ENCODE measurements around the gene CHL1.

Gene CHL1

GRCh38 chr3:274927-275326 lies 78.4 kb downstream of the CHL1 start:
- no peak overlapping the region for H3K4me3 ChIP-seq
- intact Hi-C loops (cut with DNase I; ENCODE audit: low total_unique reads), result no loop called here
- no peaks in the 10 kb centered on the region for H3K4me1 ChIP-seq
- H3K27ac ChIP-seq, result no peak overlapping the region
- no peak for DNase-seq
- H3K9me3 ChIP-seq, result no peaks in the 10 kb centered on the region
- H3K27me3 ChIP-seq, result no peaks in the 10 kb centered on the region
- H3K36me3 ChIP-seq, result no peaks in the 10 kb centered on the region
- TF ChIP-seq CTCF (IDR thresholded peaks at IDR 0.05), result no peak

GRCh38 chr3:277873-278272 lies 81.3 kb downstream of the CHL1 start:
- Histone ChIP-seq H3K4me3 (no peak overlapping the region), H3K27me3 (no peaks in the 10 kb centered on the region), H3K27ac (no peak overlapping the region), H3K9me3 (no peaks in the 10 kb centered on the region), H3K36me3 (no peaks in the 10 kb centered on the region), H3K4me1 (no peaks in the 10 kb centered on the region)
- TF ChIP-seq CTCF (IDR thresholded peaks at IDR 0.05), result no peak
- intact Hi-C loops (cut with DNase I; ENCODE audit: low total_unique reads), result no loop called here
- no peak for DNase-seq

GRCh38 chr3:278300-279064 lies 81.9 kb downstream of the CHL1 start:
- Histone ChIP-seq H3K4me1 (no peaks in the 10 kb centered on the region), H3K27me3 (no peaks in the 10 kb centered on the region), H3K36me3 (no peaks in the 10 kb centered on the region), H3K27ac (no peak overlapping the region), H3K4me3 (no peak overlapping the region), H3K9me3 (no peaks in the 10 kb centered on the region)
- DNase-seq, result no peak
- intact Hi-C loops (cut with DNase I; ENCODE audit: low total_unique reads), result no loop called here
- no peak for TF ChIP-seq CTCF (IDR thresholded peaks at IDR 0.05)

GRCh38 chr3:279325-279724 lies 82.8 kb downstream of the CHL1 start:
- H3K36me3 ChIP-seq, result no peaks in the 10 kb centered on the region
- H3K4me3 ChIP-seq, result no peak overlapping the region
- DNase-seq, result no peak
- no peaks in the 10 kb centered on the region for H3K27me3 ChIP-seq
- no peaks in the 10 kb centered on the region for H3K4me1 ChIP-seq
- intact Hi-C loops (cut with DNase I; ENCODE audit: low total_unique reads), result no loop called here
- TF ChIP-seq CTCF (IDR thresholded peaks at IDR 0.05), result no peak
- H3K27ac ChIP-seq, result no peak overlapping the region
- no peaks in the 10 kb centered on the region for H3K9me3 ChIP-seq

GRCh38 chr3:280681-281080 lies 84.1 kb downstream of the CHL1 start:
- Histone ChIP-seq H3K4me3 (no peak overlapping the region), H3K27me3 (no peaks in the 10 kb centered on the region), H3K27ac (no peak overlapping the region), H3K36me3 (no peaks in the 10 kb centered on the region), H3K4me1 (no peaks in the 10 kb centered on the region), H3K9me3 (no peaks in the 10 kb centered on the region)
- DNase-seq, result no peak
- no peak for TF ChIP-seq CTCF (IDR thresholded peaks at IDR 0.05)
- intact Hi-C loops (cut with DNase I; ENCODE audit: low total_unique reads), result no loop called here

- intact Hi-C loops (cut with DNase I; ENCODE audit: low total_unique reads), result no loop called here
- Histone ChIP-seq H3K4me1 (no peaks in the 10 kb centered on the region), H3K9me3 (no peaks in the 10 kb centered on the region), H3K27ac (no peak overlapping the region), H3K36me3 (no peaks in the 10 kb centered on the region), H3K4me3 (no peak overlapping the region), H3K27me3 (no peaks in the 10 kb centered on the region)
- no peak for DNase-seq
- no peak for TF ChIP-seq CTCF (IDR thresholded peaks at IDR 0.05)
These were observed 87.8 kb downstream of the CHL1 start for GRCh38 chr3:284322-284721.
